GM03348 (cell line): ENCODE measurements around the gene MTRR.
A peak's percentile ranks its signal among the peaks of the same experiment; 100 is the strongest.

Experiments used
- DNase-seq: peaks from one replicate; pipeline ENCODE4 v3.0.0; 2012; ENCODE audit warnings: low spot score

MTRR gene

GRCh38 chr5:7868773-7869473 is at the start of gene MTRR, which contains the start of gene FASTKD3:
Gene MTRR (plus strand): TSS chr5:7869148. CDS start chr5:7870795, 1,647 bp downstream.
Gene FASTKD3 (minus strand): TSS chr5:7869031. CDS start chr5:7868083, 948 bp downstream.
- peak; percentile 98 for DNase-seq

- DNase-seq, result no peak
Observed at GRCh38 chr5:7822449-7822848, 46.5 kb upstream of the MTRR start.

- no peak for DNase-seq
Observed at GRCh38 chr5:7823594-7823993, 45.4 kb upstream of the MTRR start.

DNA sequence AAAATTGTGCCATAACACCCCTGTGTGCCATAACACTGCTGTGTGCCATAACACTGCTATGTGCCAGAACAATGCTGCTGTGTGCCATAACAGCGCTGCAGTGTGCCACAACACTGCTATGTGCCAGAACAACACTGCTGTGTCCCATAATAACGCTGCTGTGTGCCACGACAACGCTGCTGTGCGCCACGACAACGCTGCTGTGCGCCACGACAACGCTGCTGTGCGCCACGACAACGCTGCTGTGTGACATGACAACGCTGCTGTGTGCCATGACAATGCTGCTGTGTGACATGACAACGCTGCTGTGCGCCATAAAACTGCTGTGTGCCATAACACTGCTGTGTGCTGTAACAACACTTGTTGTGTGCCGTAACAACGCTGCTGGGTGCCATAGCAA is 44.0 kb upstream of the MTRR start:
- no peak for DNase-seq

DNA sequence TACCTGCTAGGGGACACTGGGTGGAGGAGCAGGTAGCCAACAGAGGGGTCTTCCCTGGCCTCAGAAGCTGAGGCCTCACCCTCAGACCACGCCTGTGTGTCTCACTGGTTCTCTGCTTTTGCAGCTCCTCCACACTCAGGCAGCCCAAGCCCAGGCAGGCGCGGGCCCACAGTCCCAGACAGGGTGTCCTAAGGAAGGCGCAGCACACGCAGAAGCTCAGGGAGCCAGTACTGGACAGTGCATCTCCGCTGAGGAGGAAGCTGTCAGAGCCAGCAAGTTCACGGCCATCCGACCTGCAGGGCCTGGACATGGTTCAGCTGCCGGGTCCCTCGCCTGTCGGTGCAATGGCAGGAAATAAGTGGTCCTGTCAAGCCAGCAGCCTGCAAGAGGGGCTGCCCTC is 43.3 kb upstream of the MTRR start:
- no peak for DNase-seq

DNA sequence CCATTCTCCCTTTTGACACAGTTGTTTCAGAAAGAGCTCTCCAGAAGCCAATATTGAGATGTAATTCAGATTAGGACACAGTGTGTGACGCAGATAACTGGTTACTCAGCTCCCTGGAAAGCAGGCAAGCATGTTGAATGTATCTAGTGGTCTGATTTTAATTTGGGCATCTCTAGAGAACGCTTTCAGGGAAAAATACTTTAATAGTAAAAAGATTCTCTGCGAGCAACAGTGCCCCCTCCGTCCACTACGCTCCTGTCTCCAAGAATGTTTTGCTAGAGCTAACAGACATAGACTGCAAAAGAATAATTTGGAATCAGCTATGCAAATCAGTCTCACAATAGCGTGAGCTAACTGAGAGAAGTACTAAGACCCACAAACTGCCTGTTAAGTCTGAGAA is 41.3 kb upstream of the MTRR start:
- DNase-seq, result peak; percentile 58

GRCh38 chr5:7828269-7828668 is 40.7 kb upstream of the MTRR start:
- no peak for DNase-seq

GRCh38 chr5:7834982-7835381 is 34.0 kb upstream of the MTRR start:
- no peak for DNase-seq

DNA sequence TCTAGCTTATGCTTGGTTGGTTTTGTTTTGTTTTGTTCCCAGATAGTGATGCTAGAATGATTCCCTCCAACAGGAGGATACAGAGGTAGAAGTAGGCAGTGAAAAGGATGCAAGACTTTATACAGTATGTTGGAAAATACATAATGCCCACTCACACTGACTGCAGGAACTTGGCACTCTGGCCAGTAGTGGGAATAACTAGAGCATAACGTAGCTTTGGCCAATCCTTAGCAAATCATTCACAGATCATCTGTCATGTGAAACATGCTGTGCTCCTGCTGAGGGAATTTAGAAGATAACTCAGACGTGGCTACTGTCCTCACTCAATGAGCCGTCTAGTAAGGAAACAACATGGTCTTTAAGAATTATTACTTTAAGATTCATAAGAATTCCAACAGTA is 31.5 kb upstream of the MTRR start:
- no peak for DNase-seq

- DNase-seq, result no peak
Observed at GRCh38 chr5:7842531-7842930, 26.4 kb upstream of the MTRR start.

- no peak for DNase-seq
Observed at GRCh38 chr5:7844901-7845300, 24.0 kb upstream of the MTRR start.

DNA sequence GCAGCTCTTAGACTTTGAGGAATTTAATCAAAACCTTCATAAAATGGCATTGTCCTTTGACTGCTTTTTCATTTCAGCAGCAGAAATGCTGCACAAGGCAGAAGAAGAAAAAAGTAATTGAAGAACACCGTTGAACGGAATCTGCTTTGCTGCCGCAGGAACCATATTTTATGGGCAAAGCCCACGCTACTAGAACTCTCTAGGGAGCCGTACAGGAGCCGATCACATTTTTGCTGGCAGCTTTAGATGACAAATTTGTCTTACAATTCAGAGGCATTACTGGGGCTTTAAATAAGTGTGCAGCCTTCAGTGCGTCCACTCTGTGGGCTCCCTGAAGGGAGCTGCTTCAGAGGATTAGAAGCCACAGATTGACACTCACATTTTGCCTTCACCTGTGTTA is 23.4 kb upstream of the MTRR start:
- DNase-seq, result no peak

- no peak for DNase-seq
Observed at GRCh38 chr5:7846327-7846726, 22.6 kb upstream of the MTRR start.

- DNase-seq, result no peak
Observed at GRCh38 chr5:7848296-7848695, 20.7 kb upstream of the MTRR start.

- DNase-seq, result peak; percentile 27
Observed at GRCh38 chr5:7849681-7850394, 19.1 kb upstream of the MTRR start.

DNA sequence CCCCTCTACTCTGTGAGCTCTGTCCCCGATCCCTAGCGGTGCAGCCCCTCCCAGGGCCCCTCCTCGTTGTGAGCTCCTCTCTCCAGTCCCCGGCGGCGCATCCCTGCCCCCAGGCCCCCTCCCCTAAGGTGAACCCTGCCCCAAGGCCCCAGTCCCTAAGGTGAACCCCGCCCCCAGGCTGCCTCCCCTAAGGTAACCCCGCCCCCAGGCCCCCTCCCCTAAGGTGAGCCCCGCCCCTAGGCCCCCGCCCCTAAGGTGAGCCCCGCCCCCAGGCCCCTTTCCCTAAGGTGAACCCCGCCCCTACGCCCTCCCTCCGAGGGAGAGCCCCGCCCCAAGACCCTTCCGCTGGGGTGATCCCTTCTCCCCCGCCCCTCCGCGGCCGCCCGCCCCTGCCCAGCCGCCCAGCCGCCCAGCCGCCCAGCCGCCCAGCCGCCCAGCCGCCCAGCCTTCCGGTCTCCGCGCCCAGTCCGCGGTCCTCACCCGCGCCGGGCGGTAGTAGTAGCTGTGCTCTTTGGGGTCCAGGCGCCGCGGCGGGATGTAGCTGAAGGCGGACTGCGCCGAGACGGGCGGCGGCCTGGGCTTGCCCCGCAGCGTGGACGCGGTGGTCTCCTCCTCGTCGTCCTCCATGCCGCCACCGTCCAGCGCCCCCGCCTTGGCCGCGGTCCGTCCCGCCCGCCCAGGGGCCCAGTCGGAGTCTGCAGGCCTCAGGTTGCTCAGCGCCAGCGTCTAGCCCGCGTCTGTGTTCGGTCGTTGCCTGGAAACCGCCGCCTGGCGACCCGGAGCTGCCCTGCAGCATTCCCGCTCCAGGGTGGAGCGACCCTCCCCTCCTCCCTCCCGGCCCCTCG is 18.3 kb upstream of the MTRR start, which contains the start of gene CFAP90:
Gene CFAP90, minus strand, starts transcription at position 739 of the 845 bp plus-strand sequence. Its CDS starts 112 bp downstream, at position 627.
- peak; percentile 46 for DNase-seq

GRCh38 chr5:7851240-7851592 is 17.7 kb upstream of the MTRR start:
- no peak for DNase-seq

DNA sequence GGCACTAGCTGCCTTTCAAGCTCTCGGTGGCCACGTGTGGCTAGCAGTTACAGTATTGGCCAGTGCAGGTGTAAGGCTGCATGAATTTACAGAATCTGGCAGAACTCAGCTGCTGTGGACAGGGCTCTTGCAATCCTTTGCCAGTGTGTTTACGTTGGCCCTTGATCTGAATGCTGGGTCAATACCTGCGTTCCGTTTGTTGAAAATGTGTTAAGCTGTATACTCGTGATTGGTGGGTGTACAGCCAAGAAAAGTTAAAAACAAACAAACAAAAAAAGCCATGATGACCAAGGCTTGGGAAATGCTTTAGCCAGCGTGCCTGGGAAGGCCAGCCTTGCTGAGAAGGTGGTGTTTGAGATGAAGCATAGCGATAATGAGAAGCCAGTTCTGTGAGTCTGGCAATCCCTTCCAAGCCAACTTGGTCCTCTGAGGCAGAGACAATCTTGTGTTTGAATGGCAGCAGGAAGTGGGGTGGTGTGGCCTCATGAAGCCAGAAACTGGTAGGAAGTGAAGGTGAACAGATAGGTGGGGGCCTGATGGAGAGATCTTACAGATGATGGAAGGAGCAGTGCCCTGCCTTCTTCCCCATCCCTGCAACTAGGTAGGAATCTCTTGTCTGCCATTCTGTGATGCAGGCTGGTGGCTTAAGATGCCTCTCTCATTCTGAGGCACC is 17.2 kb upstream of the MTRR start:
- DNase-seq, result no peak

DNA sequence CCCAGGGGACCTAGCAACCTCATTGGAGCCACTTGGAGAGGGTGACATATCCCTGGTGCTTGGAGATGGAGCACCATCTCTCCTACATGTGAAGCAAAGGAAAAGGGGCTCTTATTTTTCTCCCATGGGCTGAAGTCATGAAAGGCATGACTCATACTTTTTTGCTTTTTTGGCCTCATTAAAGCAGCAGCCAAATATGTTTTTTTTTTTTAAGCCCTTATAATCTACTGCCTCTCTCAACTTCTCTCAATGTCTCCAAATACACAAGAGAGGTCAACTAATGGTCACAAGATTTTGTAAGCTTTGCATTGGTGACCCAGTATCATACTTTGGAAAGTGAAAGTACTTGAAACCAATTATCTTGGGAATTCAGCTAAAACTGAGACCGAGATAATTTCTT is 16.4 kb upstream of the MTRR start:
- DNase-seq, result peak; percentile 15

GRCh38 chr5:7852988-7853387 is 16.0 kb upstream of the MTRR start:
- DNase-seq, result no peak

DNA sequence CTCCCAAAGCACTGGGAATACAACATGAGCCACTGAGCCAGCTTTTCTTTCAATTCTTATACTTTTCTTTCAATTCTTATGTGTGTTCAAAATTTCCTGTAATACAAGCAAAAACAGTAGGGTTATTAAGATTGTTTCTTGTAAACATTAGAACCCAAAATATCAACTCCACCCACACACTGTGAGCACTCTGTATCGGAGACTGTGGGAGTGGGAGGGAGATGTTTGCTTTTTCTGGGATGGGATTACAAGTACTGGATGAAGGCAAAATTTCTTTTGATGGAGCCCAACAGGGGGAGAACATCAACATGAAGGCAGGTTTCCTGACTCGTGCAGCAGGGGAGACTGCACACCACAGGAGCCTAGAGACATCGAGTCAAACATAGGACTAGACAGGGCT is 13.3 kb upstream of the MTRR start:
- DNase-seq, result no peak

GRCh38 chr5:7856855-7857254 is 12.1 kb upstream of the MTRR start:
- peak; percentile 34 for DNase-seq
